ENCODE data around the gene SGSM2.

SGSM2 gene

GRCh38 chr17:2394775-2395201 is 57.5 kb downstream of the SGSM2 start:
- H3K36me3 ChIP-seq (ENCODE audit: control insufficient read depth in 4 of 4, insufficient read depth in 4 of 4, low read length in 3 of 4) = peaks cover 0 to 11% (median 1%) of the 10 kb centered on the region in 4 experiments
- peaks cover 21 to 80% (median 79%) of the 10 kb centered on the region in 4 experiments for H3K4me1 ChIP-seq (ENCODE audit: control extremely low read depth in 1 of 4, control insufficient read depth in 4 of 4, insufficient read depth in 4 of 4, low read length in 3 of 4)
- ChIA-PET CTCF (interaction anchor here (1.4 to 5.2 kb wide), 2 partner anchors 12 to 21 kb away, joined by 5 to 41 read pairs; no protein-coding TSS in a partner anchor), POLR2A (no interaction called here)
- H3K9me3 ChIP-seq (ENCODE audit: control extremely low read depth in 1 of 5, control insufficient read depth in 4 of 5, insufficient read depth in 2 of 5, low read depth in 1 of 5, low read length in 4 of 5) = no peaks in the 10 kb centered on the region
- WGBS (ENCODE audit: insufficient coverage) = 100% methylated on average over 6 of the region's 16 CpGs
- no peak overlapping the region for H3K27ac ChIP-seq (ENCODE audit: insufficient read depth in 1 of 2, low read depth in 1 of 2, low read length in 2 of 2, poor library complexity in 1 of 2, severe bottlenecking in 2 of 2)
- peak overlapping the region in 2 of 7 experiments; percentile 13 to 46 for H3K4me3 ChIP-seq (ENCODE audit: control insufficient read depth in 1 of 7, extremely low read depth in 1 of 7, insufficient read depth in 4 of 7, low read depth in 2 of 7, low read length in 6 of 7)
- no peak for DNase-seq
- no peaks in the 10 kb centered on the region for H3K27me3 ChIP-seq (replicated peaks in 2 of 5; ENCODE audit: control insufficient read depth in 4 of 5, insufficient read depth in 5 of 5, low read length in 4 of 5)

- Histone ChIP-seq H3K4me1 (ENCODE audit: control extremely low read depth in 1 of 4, control insufficient read depth in 4 of 4, insufficient read depth in 4 of 4, low read length in 3 of 4) (peaks cover 21 to 80% (median 76%) of the 10 kb centered on the region in 4 experiments), H3K9me3 (ENCODE audit: control extremely low read depth in 1 of 5, control insufficient read depth in 4 of 5, insufficient read depth in 2 of 5, low read depth in 1 of 5, low read length in 4 of 5) (no peaks in the 10 kb centered on the region), H3K27me3 (replicated peaks in 2 of 5; ENCODE audit: control insufficient read depth in 4 of 5, insufficient read depth in 5 of 5, low read length in 4 of 5) (no peaks in the 10 kb centered on the region), H3K36me3 (ENCODE audit: control insufficient read depth in 4 of 4, insufficient read depth in 4 of 4, low read length in 3 of 4) (peaks cover 0 to 4% (median 0%) of the 10 kb centered on the region in 4 experiments), H3K4me3 (ENCODE audit: control insufficient read depth in 1 of 7, extremely low read depth in 1 of 7, insufficient read depth in 4 of 7, low read depth in 2 of 7, low read length in 6 of 7) (peak overlapping the region in 4 of 7 experiments; percentile 40 to 75 (median 58)), H3K27ac (ENCODE audit: insufficient read depth in 1 of 2, low read depth in 1 of 2, low read length in 2 of 2, poor library complexity in 1 of 2, severe bottlenecking in 2 of 2) (no peak overlapping the region)
- POLR2A ChIA-PET = interaction anchor here (0.5 kb wide), 1 partner anchor 261 kb away, joined by 4 read pairs; no protein-coding TSS in a partner anchor
- peak in 2 of 3 donors; percentile 37 to 45 for DNase-seq
- 90% methylated on average over 14 of the region's 28 CpGs for WGBS (ENCODE audit: insufficient coverage)
- CTCF ChIA-PET = interaction anchor here (1.0 to 5.2 kb wide), 4 partner anchors 10 to 20 kb away, joined by 3 to 41 read pairs (median 4); no protein-coding TSS in a partner anchor
Observed at GRCh38 chr17:2395258-2396181, 58.2 kb downstream of the SGSM2 start.

- CTCF ChIA-PET = interaction anchor here (1.0 kb wide), 2 partner anchors 11 to 13 kb away, joined by 3 to 4 read pairs; no protein-coding TSS in a partner anchor
- no peak for DNase-seq
Observed at GRCh38 chr17:2396192-2396567, 58.9 kb downstream of the SGSM2 start.

DNA sequence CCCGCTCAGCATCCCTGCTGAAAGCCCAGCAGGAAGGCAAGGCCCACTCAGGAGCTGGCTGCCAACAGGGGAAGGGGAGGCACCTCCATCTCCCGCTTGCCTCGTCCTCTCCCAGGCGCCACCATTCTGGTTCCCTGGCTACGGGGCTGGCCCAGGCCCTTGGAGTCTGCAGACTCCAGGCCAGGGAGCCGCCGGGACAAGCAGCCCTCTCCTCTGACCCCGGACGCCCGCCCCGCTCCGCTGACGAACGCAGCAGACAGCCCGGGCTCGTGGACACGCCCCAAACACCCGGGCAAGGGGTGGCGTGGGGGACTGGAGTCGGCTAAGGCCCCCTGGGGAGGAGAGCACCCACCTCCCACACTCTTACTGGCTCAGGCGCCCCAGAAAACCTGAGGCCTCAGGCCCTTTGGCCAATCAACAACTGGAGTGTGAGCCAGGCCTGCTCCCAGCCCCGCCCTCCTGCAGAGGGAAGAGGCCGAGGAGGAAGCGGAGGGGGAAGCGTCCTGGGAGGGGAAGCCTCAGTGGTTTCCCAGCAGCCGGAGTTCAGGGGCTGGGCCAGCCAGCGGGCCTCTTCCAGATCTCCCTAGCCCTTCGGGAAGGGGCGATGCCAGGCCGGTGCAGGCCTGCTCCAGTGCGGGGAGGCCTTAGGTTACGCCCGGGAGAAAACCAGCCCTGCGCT is 59.4 kb downstream of the SGSM2 start:
- peaks cover 16 to 71% (median 65%) of the 10 kb centered on the region in 4 experiments for H3K4me1 ChIP-seq (ENCODE audit: control extremely low read depth in 1 of 4, control insufficient read depth in 4 of 4, insufficient read depth in 4 of 4, low read length in 3 of 4)
- ChIA-PET POLR2A (interaction anchor here (0.5 kb wide), 1 partner anchor 259 kb away, joined by 4 read pairs; no protein-coding TSS in a partner anchor), CTCF (interaction anchor here (1.7 kb wide), 1 partner anchor 19 kb away, joined by 8 read pairs; no protein-coding TSS in a partner anchor)
- H3K27ac ChIP-seq (ENCODE audit: insufficient read depth in 1 of 2, low read depth in 1 of 2, low read length in 2 of 2, poor library complexity in 1 of 2, severe bottlenecking in 2 of 2) = peak overlapping the region; percentile 15 to 73
- peak overlapping the region in 6 of 7 experiments; percentile 32 to 75 (median 56) for H3K4me3 ChIP-seq (ENCODE audit: control insufficient read depth in 1 of 7, extremely low read depth in 1 of 7, insufficient read depth in 4 of 7, low read depth in 2 of 7, low read length in 6 of 7)
- DNase-seq = peak; percentile 79 to 92 (median 89)
- H3K9me3 ChIP-seq (ENCODE audit: control extremely low read depth in 1 of 5, control insufficient read depth in 4 of 5, insufficient read depth in 2 of 5, low read depth in 1 of 5, low read length in 4 of 5) = no peaks in the 10 kb centered on the region
- H3K36me3 ChIP-seq (ENCODE audit: control insufficient read depth in 4 of 4, insufficient read depth in 4 of 4, low read length in 3 of 4) = peaks cover 0 to 4% (median 0%) of the 10 kb centered on the region in 4 experiments
- no peaks in the 10 kb centered on the region for H3K27me3 ChIP-seq (replicated peaks in 2 of 5; ENCODE audit: control insufficient read depth in 4 of 5, insufficient read depth in 5 of 5, low read length in 4 of 5)
- WGBS (ENCODE audit: insufficient coverage) = 2% methylated on average over 33 of the region's 34 CpGs

More at GRCh38 chr17:2396192-2396567, 58.9 kb downstream of the SGSM2 start:
- Histone ChIP-seq H3K36me3 (ENCODE audit: control insufficient read depth in 4 of 4, insufficient read depth in 4 of 4, low read length in 3 of 4) (peaks cover 0 to 4% (median 0%) of the 10 kb centered on the region in 4 experiments), H3K27ac (ENCODE audit: insufficient read depth in 1 of 2, low read depth in 1 of 2, low read length in 2 of 2, poor library complexity in 1 of 2, severe bottlenecking in 2 of 2) (peak overlapping the region in 1 of 2 experiments; percentile 73), H3K4me3 (ENCODE audit: control insufficient read depth in 1 of 7, extremely low read depth in 1 of 7, insufficient read depth in 4 of 7, low read depth in 2 of 7, low read length in 6 of 7) (peak overlapping the region in 6 of 7 experiments; percentile 32 to 75 (median 56)), H3K9me3 (ENCODE audit: control extremely low read depth in 1 of 5, control insufficient read depth in 4 of 5, insufficient read depth in 2 of 5, low read depth in 1 of 5, low read length in 4 of 5) (no peaks in the 10 kb centered on the region), H3K4me1 (ENCODE audit: control extremely low read depth in 1 of 4, control insufficient read depth in 4 of 4, insufficient read depth in 4 of 4, low read length in 3 of 4) (peaks cover 21 to 74% (median 70%) of the 10 kb centered on the region in 4 experiments), H3K27me3 (replicated peaks in 2 of 5; ENCODE audit: control insufficient read depth in 4 of 5, insufficient read depth in 5 of 5, low read length in 4 of 5) (no peaks in the 10 kb centered on the region)
- WGBS (ENCODE audit: insufficient coverage) = 65% methylated on average over 6 of the region's 7 CpGs
- POLR2A ChIA-PET = interaction anchor here (0.5 kb wide), 1 partner anchor 260 kb away, joined by 4 read pairs; no protein-coding TSS in a partner anchor

DNA sequence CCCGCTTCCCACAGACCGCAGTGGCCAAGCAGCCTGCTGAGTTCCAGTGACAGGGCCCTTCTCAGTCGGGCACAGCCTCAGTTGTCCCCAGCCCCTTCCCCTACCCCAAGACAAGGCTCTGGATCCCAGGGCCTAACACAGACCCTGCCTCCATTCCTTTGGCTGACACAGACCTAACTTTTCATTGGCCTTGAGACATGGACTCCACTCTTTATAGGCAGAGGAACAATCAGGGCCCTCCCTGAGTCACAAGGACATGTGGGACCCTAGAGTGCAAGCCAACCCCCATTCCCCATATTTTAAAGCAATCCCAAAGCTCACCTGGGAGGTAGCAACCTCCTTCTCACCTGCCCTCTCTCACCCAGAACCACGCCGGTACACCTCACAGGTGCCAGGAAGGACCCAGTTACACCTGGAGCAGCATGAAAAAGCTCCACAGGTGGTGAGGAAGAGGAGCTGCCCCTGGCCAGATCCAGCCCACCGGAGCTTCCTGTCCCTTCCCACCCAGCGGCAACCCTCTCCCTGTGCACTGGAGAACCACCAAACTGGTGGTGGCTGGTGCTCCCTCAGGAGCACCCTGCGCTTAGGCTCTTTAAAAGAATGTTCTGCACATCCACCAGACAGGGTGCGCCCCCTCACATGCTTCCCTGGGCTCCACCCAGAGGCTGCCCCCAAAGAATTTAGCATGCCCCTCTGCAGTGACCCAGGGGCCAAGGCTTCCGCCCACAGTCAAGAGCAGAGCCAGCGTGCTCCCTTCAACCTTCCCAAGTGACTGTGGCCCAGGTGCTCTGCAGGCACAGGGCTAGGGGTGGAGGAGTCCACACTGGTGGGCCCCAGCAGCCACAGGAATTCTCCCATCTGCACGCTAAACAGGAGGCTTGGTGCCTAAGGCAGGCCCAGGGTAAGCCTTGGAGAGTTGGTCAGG is 60.2 kb downstream of the SGSM2 start:
- ChIA-PET CTCF (interaction anchor here (1.0 to 1.7 kb wide), 2 partner anchors 15 to 19 kb away, joined by 4 to 8 read pairs; no protein-coding TSS in a partner anchor), POLR2A (no interaction called here)
- H3K4me1 ChIP-seq (ENCODE audit: control extremely low read depth in 1 of 4, control insufficient read depth in 4 of 4, insufficient read depth in 4 of 4, low read length in 3 of 4) = peaks cover 11 to 73% (median 61%) of the 10 kb centered on the region in 4 experiments

GRCh38 chr17:2398182-2398581 is 60.9 kb downstream of the SGSM2 start:
- Histone ChIP-seq H3K27ac (ENCODE audit: insufficient read depth in 1 of 2, low read depth in 1 of 2, low read length in 2 of 2, poor library complexity in 1 of 2, severe bottlenecking in 2 of 2) (peak overlapping the region in 1 of 2 experiments; percentile 96), H3K36me3 (ENCODE audit: control insufficient read depth in 4 of 4, insufficient read depth in 4 of 4, low read length in 3 of 4) (peaks cover 0 to 4% (median 0%) of the 10 kb centered on the region in 4 experiments), H3K27me3 (replicated peaks in 2 of 5; ENCODE audit: control insufficient read depth in 4 of 5, insufficient read depth in 5 of 5, low read length in 4 of 5) (no peaks in the 10 kb centered on the region), H3K4me1 (ENCODE audit: control extremely low read depth in 1 of 4, control insufficient read depth in 4 of 4, insufficient read depth in 4 of 4, low read length in 3 of 4) (peaks cover 11 to 78% (median 65%) of the 10 kb centered on the region in 4 experiments), H3K4me3 (ENCODE audit: control insufficient read depth in 1 of 7, extremely low read depth in 1 of 7, insufficient read depth in 4 of 7, low read depth in 2 of 7, low read length in 6 of 7) (peak overlapping the region in 6 of 7 experiments; percentile 16 to 98 (median 58)), H3K9me3 (ENCODE audit: control extremely low read depth in 1 of 5, control insufficient read depth in 4 of 5, insufficient read depth in 2 of 5, low read depth in 1 of 5, low read length in 4 of 5) (no peaks in the 10 kb centered on the region)
- POLR2A ChIA-PET = interaction anchor here (1.1 kb wide), 1 partner anchor 14 kb away, joined by 3 read pairs; no protein-coding TSS in a partner anchor
- no peak for DNase-seq
- WGBS (ENCODE audit: insufficient coverage) = 100% methylated on average over 8 of the region's 10 CpGs
- CTCF ChIA-PET = interaction anchor here (1.0 to 1.7 kb wide), 2 partner anchors 16 to 18 kb away, joined by 4 to 8 read pairs; no protein-coding TSS in a partner anchor

More for the DNA sequence above, 60.2 kb downstream of the SGSM2 start:
- Histone ChIP-seq H3K36me3 (ENCODE audit: control insufficient read depth in 4 of 4, insufficient read depth in 4 of 4, low read length in 3 of 4) (peaks cover 0 to 4% (median 0%) of the 10 kb centered on the region in 4 experiments), H3K27ac (ENCODE audit: insufficient read depth in 1 of 2, low read depth in 1 of 2, low read length in 2 of 2, poor library complexity in 1 of 2, severe bottlenecking in 2 of 2) (peak overlapping the region; percentile 15 to 73), H3K9me3 (ENCODE audit: control extremely low read depth in 1 of 5, control insufficient read depth in 4 of 5, insufficient read depth in 2 of 5, low read depth in 1 of 5, low read length in 4 of 5) (no peaks in the 10 kb centered on the region), H3K4me3 (ENCODE audit: control insufficient read depth in 1 of 7, extremely low read depth in 1 of 7, insufficient read depth in 4 of 7, low read depth in 2 of 7, low read length in 6 of 7) (peak overlapping the region in 5 of 7 experiments; percentile 40 to 98 (median 61)), H3K27me3 (replicated peaks in 2 of 5; ENCODE audit: control insufficient read depth in 4 of 5, insufficient read depth in 5 of 5, low read length in 4 of 5) (no peaks in the 10 kb centered on the region)
- DNase-seq = no peak
- 57% methylated on average over 9 of the region's 12 CpGs for WGBS (ENCODE audit: insufficient coverage)
